HCT116 (cell line): ENCODE measurements around the gene PRELP. TPM values are rescaled to one million over a fixed set of nuclear protein-coding genes. Genes with fewer than 3 reads are reported as not detected.

Experiments
- ATAC-seq: fragments of 200-7000 bp; cut with Tn5 transposase; 2 replicates; pipeline ENCODE4 v1.9.1; 2020; ENCODE audit warnings: mild to moderate bottlenecking, moderate library complexity
- BruUV-seq: library from RNA; stranded (reverse); fragments of 400-500 nt; replicated peaks from 2 replicates; lab custom pipeline; 2021; lab: Mats Ljungman, UMichigan
- CTCF ChIA-PET: fragments of 300-600 bp; sonication (Branson Sonifier 250); formaldehyde crosslinking; loops from one replicate; lab custom pipeline; 2021; ENCODE audit warnings: antibody characterized with exemption; lab: Charles Lee
- POLR2A ChIA-PET: fragments of 300-600, 350-600 bp; sonication (Branson Sonifier 250); formaldehyde crosslinking; loops from one replicate; lab custom pipeline; 2021; ENCODE audit warnings: antibody characterized with exemption; lab: Charles Lee
- RAD21 ChIA-PET, 2 experiments: fragments of 300-600 bp; sonication (Branson Sonifier 250); formaldehyde crosslinking; loops; one replicate each; lab custom pipeline; 2023; ENCODE audit warnings: low total read pairs in 2 of 2; ENCODE audit not compliant: uncharacterized antibody in 2 of 2, unreplicated experiment in 2 of 2, low non-redundant PET in 1 of 2; lab: Charles Lee
- DNase-seq: peaks from one replicate; pipeline ENCODE4 v3.0.0-alpha.2; 2010; ENCODE audit warnings: low read depth, low spot score
- H2AFZ ChIP-seq: fragments of 200-600 bp; shearing (Covaris generic), sonication (generic); 2 replicates; pipeline ENCODE4 v1.6.1; 2017; ENCODE audit warnings: low read depth, mixed run types, mixed read lengths, antibody characterized with exemption, low read length; ENCODE audit not compliant: poor library complexity, severe bottlenecking
- H3K27ac ChIP-seq: 2 replicates; pipeline ENCODE4 v1.5.1; 2012; ENCODE audit warnings: low read depth, low read length
- H3K27me3 ChIP-seq: fragments of 200-600 bp; sonication (generic); 2 replicates; pipeline ENCODE4 v1.6.1; 2016; ENCODE audit warnings: mixed run types, low read length, mixed read lengths; ENCODE audit not compliant: insufficient read depth
- H3K36me3 ChIP-seq, 2 experiments: fragments of 200-500 bp in 1 of 2; fragments of 200-600 bp in 1 of 2; sonication (Bioruptor generic) in 1 of 2; sonication (generic) in 1 of 2; 2 replicates each; pipeline versions ENCODE4 v1.5.1 to v1.6.1; 2014 to 2016; ENCODE audit warnings: low read length in 2 of 2, inconsistent platforms in 1 of 2, mixed read lengths in 1 of 2, mixed run types in 1 of 2; ENCODE audit not compliant: insufficient read depth in 2 of 2, control insufficient read depth in 1 of 2
- H3K4me1 ChIP-seq, 2 experiments: fragments of 200-600 bp in 1 of 2; sonication (generic) in 1 of 2; 2 replicates each; pipeline versions ENCODE4 v1.5.1 to v1.6.1; 2012 to 2017; ENCODE audit warnings: low read length in 2 of 2, inconsistent platforms in 1 of 2, mild to moderate bottlenecking in 1 of 2, mixed read lengths in 1 of 2, mixed run types in 1 of 2, moderate library complexity in 1 of 2; ENCODE audit not compliant: insufficient read depth in 2 of 2, control insufficient read depth in 1 of 2
- H3K4me2 ChIP-seq: fragments of 200-600 bp; sonication (generic); 2 replicates; pipeline ENCODE4 v1.6.1; 2017; ENCODE audit warnings: mixed run types, low read length, mixed read lengths
- H3K4me3 ChIP-seq, 2 experiments: fragments of 200-600 bp in 1 of 2; sonication (generic) in 1 of 2; replicated peaks in 1 of 2; 2 replicates each; pipeline ENCODE4 v1.5.1; 2011 to 2016; ENCODE audit warnings: low read length in 2 of 2, control low read depth in 1 of 2, low read depth in 1 of 2, mild to moderate bottlenecking in 1 of 2, mixed read lengths in 1 of 2, mixed run types in 1 of 2
- H3K79me2 ChIP-seq: fragments of 200-600 bp; sonication (generic); 2 replicates; pipeline ENCODE4 v1.6.1; 2017; ENCODE audit warnings: mild to moderate bottlenecking, mixed run types, low read length, moderate library complexity, mixed read lengths; ENCODE audit not compliant: insufficient read depth
- H3K9ac ChIP-seq: fragments of 200-600 bp; sonication (generic); 2 replicates; pipeline ENCODE4 v1.6.1; 2016; ENCODE audit warnings: low read length, mixed read lengths
- H3K9me2 ChIP-seq: fragments of 200-600 bp; sonication (generic), shearing (Covaris generic); 2 replicates; pipeline ENCODE4 v1.6.1; 2017; ENCODE audit warnings: mixed run types, mild to moderate bottlenecking, moderate library complexity; ENCODE audit not compliant: insufficient read depth
- H3K9me3 ChIP-seq, 2 experiments: fragments of 200-500 bp in 1 of 2; fragments of 200-600 bp in 1 of 2; sonication (Bioruptor generic) in 1 of 2; sonication (generic) in 1 of 2; 2 replicates each; pipeline ENCODE4 v1.6.1; 2014 to 2017; ENCODE audit warnings: low read length in 2 of 2, mixed read lengths in 2 of 2, inconsistent platforms in 1 of 2, low read depth in 1 of 2, mild to moderate bottlenecking in 1 of 2, mixed run types in 1 of 2, moderate library complexity in 1 of 2; ENCODE audit not compliant: control insufficient read depth in 1 of 2, insufficient read depth in 1 of 2
- H4K20me1 ChIP-seq: fragments of 200-600 bp; sonication (generic), shearing (Covaris generic); 2 replicates; pipeline ENCODE4 v1.6.1; 2017; ENCODE audit warnings: mixed run types, mild to moderate bottlenecking, moderate library complexity; ENCODE audit not compliant: insufficient read depth
- ATF3 ChIP-seq: IDR thresholded peaks from 2 replicates; pipeline ENCODE4 v1.6.1; 2012
- CBX3 ChIP-seq: IDR thresholded peaks from 2 replicates; pipeline ENCODE4 v1.6.1; 2012; ENCODE audit warnings: low read depth
- CEBPB ChIP-seq: IDR thresholded peaks from 2 replicates; pipeline ENCODE4 v1.6.1; 2012; ENCODE audit warnings: low read depth
- CTCF ChIP-seq, 3 experiments: fragments of 200-600 bp in 1 of 3; sonication (generic) in 1 of 3; IDR thresholded peaks in 2 of 3; conservative IDR thresholded peaks in 1 of 3; 2 replicates each; pipeline ENCODE4 v1.5.1; 2012 to 2017; ENCODE audit warnings: low read depth in 2 of 3, low read length in 2 of 3, antibody characterized with exemption in 1 of 3, borderline replicate concordance in 1 of 3, control low read depth in 1 of 3, mild to moderate bottlenecking in 1 of 3, mixed read lengths in 1 of 3, mixed run types in 1 of 3, moderate library complexity in 1 of 3; ENCODE audit not compliant: insufficient read depth in 1 of 3
- EGR1 ChIP-seq: IDR thresholded peaks from 2 replicates; pipeline ENCODE4 v1.6.1; 2012; ENCODE audit warnings: low read depth
- ELF1 ChIP-seq: IDR thresholded peaks from 2 replicates; pipeline ENCODE4 v1.6.1; 2012; ENCODE audit warnings: low read depth, borderline replicate concordance
- EZH2 ChIP-seq: fragments of 200-600 bp; sonication (generic); IDR thresholded peaks from 2 replicates; pipeline ENCODE4 v1.6.1; 2017; ENCODE audit warnings: antibody characterized with exemption, mixed run types
- FOSL1 ChIP-seq: IDR thresholded peaks from 2 replicates; pipeline ENCODE4 v1.6.1; 2012; ENCODE audit warnings: low read depth
- JUND ChIP-seq: IDR thresholded peaks from 2 replicates; pipeline ENCODE4 v1.6.1; 2012
- MAX ChIP-seq: IDR thresholded peaks from 2 replicates; pipeline ENCODE4 v1.6.1; 2012
- POLR2A ChIP-seq: IDR thresholded peaks from 2 replicates; pipeline ENCODE4 v1.7.0; 2011; ENCODE audit warnings: borderline replicate concordance; ENCODE audit not compliant: insufficient read depth, insufficient read length; ENCODE audit errors: extremely low read depth
- POLR2AphosphoS5 ChIP-seq: IDR thresholded peaks from 2 replicates; pipeline ENCODE4 v1.6.1; 2011; ENCODE audit warnings: mild to moderate bottlenecking, low read depth, low read length, moderate library complexity
- RAD21 ChIP-seq: IDR thresholded peaks from 2 replicates; pipeline ENCODE4 v1.6.1; 2012; ENCODE audit warnings: low read depth, mild to moderate bottlenecking
- SIN3A ChIP-seq: IDR thresholded peaks from 2 replicates; pipeline ENCODE4 v1.6.1; 2012; ENCODE audit warnings: low read depth
- SP1 ChIP-seq: IDR thresholded peaks from 2 replicates; pipeline ENCODE4 v1.6.1; 2012; ENCODE audit warnings: low read depth
- SRF ChIP-seq: IDR thresholded peaks from 2 replicates; pipeline ENCODE4 v1.6.1; 2012; ENCODE audit warnings: low read depth
- TCF7L2 ChIP-seq: IDR thresholded peaks from 2 replicates; pipeline ENCODE4 v1.7.0; 2011; ENCODE audit warnings: borderline replicate concordance, inconsistent platforms; ENCODE audit not compliant: insufficient read depth, insufficient read length; ENCODE audit errors: extremely low read depth
- ZBTB33 ChIP-seq: IDR thresholded peaks from 2 replicates; pipeline ENCODE4 v1.6.1; 2011; ENCODE audit warnings: mild to moderate bottlenecking, low read length, moderate library complexity; ENCODE audit not compliant: insufficient replicate concordance; ENCODE audit errors: extremely low read depth
- ZFX ChIP-seq: fragments of 450-650 bp; IDR thresholded peaks from 2 replicates; pipeline ENCODE4 v1.6.1; 2017
- ZNF274 ChIP-seq: fragments of 200-500 bp; sonication (Bioruptor generic); IDR thresholded peaks from 2 replicates; pipeline ENCODE4 v1.6.1; 2014; ENCODE audit warnings: mild to moderate bottlenecking, low read depth, low read length, inconsistent platforms
- intact Hi-C: fragments of 100-400 bp; cut with micrococcal nuclease; formaldehyde crosslinking; loops from 2 replicates; pipeline ENCODE4 v1.10.0; 2022
- total RNA-seq: library from RNA; stranded (reverse); gene quantifications from one replicate; pipeline ENCODE4 v1.2.1, GENCODE V29; 2021; ENCODE audit not compliant: unreplicated experiment

The PRELP gene
- total RNA-seq, 1 experiment from 2014 or later: 0.10 TPM

- no peaks in the 10 kb centered on the region for H4K20me1 ChIP-seq
- POLR2A ChIA-PET: no interaction called here
- H3K27ac ChIP-seq: no peak overlapping the region
- H3K9me3 ChIP-seq: no peaks in the 10 kb centered on the region
- DNase-seq (no peak), ATAC-seq (no peak)
- H3K4me2 ChIP-seq: no peak overlapping the region
- no peaks in the 10 kb centered on the region for H3K36me3 ChIP-seq
- intact Hi-C loops: no loop called here
- no peak overlapping the region for H2AFZ ChIP-seq
- H3K9ac ChIP-seq: no peak overlapping the region
- no TSS peak for BruUV-seq
- H3K27me3 ChIP-seq: no peaks in the 10 kb centered on the region
- H3K79me2 ChIP-seq: no peaks in the 10 kb centered on the region
- CTCF ChIA-PET: interaction anchor here (1.8 kb wide), 1 partner anchor 22 kb away, joined by 5 read pairs; no protein-coding TSS in a partner anchor
- no peaks in the 10 kb centered on the region for H3K9me2 ChIP-seq
- H3K4me3 ChIP-seq: no peak overlapping the region
- H3K4me1 ChIP-seq: no peaks in the 10 kb centered on the region; a peak in 1 of 4 replicates
- RAD21 ChIA-PET: no interaction called here
- TF ChIP-seq ELF1 (no peak), EZH2 (no peak), CEBPB (no peak), ZNF274 (no peak), SRF (no peak), EGR1 (no peak), TCF7L2 (no peak), JUND (no peak), RAD21 (no peak), SIN3A (no peak), ZFX (no peak), CBX3 (no peak)
Observed at GRCh38 chr1:203526572-203526971, 51.0 kb downstream of the PRELP start.

GRCh38 chr1:203527013-203527412 is 51.4 kb downstream of the PRELP start:
- Histone ChIP-seq H3K4me2 (no peak overlapping the region), H3K4me3 (no peak overlapping the region)
- RAD21 ChIA-PET: no interaction called here
- no peak for TF ChIP-seq CEBPB
- TF ChIP-seq MAX: no peak
- TF ChIP-seq ZBTB33: no peak
- TF ChIP-seq ZNF274: no peak
- no peak for TF ChIP-seq SP1
- TF ChIP-seq CTCF (IDR thresholded peaks at IDR 0.05 in 2 of 3, conservative IDR thresholded peaks at IDR 0.05 in 1 of 3; ENCODE audit: borderline replicate concordance in 1 of 3, insufficient read depth in 1 of 3, low read depth in 2 of 3, low read length in 2 of 3): no peak
- TF ChIP-seq POLR2AphosphoS5: no peak
- no peak for TF ChIP-seq ATF3
- TF ChIP-seq FOSL1: no peak
- TF ChIP-seq POLR2A: no peak
- no peak for TF ChIP-seq RAD21

More at GRCh38 chr1:203527013-203527412, 51.4 kb downstream of the PRELP start:
- POLR2A ChIA-PET: no interaction called here
- ATAC-seq (no peak), DNase-seq (no peak)
- Histone ChIP-seq H3K36me3 (no peaks in the 10 kb centered on the region), H3K9me3 (no peaks in the 10 kb centered on the region), H3K9ac (no peak overlapping the region), H3K79me2 (no peaks in the 10 kb centered on the region), H3K9me2 (no peaks in the 10 kb centered on the region), H3K27ac (no peak overlapping the region), H3K4me1 (no peaks in the 10 kb centered on the region; a peak in 1 of 4 replicates), H3K27me3 (no peaks in the 10 kb centered on the region), H2AFZ (no peak overlapping the region), H4K20me1 (no peaks in the 10 kb centered on the region)
- intact Hi-C loops: no loop called here
- CTCF ChIA-PET: interaction anchor here (1.8 kb wide), 1 partner anchor 23 kb away, joined by 5 read pairs; no protein-coding TSS in a partner anchor
- no TSS peak for BruUV-seq
